ENCODE measurements around the gene PRELID3B. TPM values are rescaled to one million over a fixed set of nuclear protein-coding genes. Genes with fewer than 3 reads are reported as not detected.

Gene PRELID3B
- total RNA-seq, 1 experiment from 2014 or later = 52.6 TPM

DNA sequence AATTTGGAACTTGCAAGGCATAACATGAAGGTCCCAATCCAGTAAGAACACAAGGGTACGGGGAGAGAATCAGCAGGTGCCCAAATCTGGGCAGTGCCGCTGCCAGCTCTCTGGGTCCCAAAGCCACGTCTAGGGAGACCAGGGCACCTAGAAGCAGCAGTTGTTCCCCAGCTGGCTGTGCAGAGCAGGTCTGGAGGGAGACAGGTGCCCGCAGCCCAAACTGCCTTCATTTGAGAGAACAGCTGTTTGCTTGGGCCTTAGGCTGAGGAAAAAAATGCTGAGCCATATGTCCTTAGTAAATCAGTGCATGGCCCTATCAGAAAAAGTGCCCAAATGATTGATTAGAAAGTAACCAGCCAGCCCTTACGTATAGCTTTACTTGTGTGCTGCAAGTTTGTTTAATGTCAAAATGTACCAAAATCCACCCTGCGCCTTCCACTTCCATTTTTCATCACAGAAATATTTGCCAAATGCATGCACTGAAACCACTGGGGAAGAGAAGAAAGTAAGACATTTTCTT lies 9.1 kb upstream of the PRELID3B start:
- WGBS (ENCODE audit: extremely low coverage, insufficient read length, low lambda C conversion rate) = no CpG with 5 or more reads among the region's 6 CpGs
- Histone ChIP-seq H3K14ac (ENCODE audit: insufficient read depth, low read length) (no peak overlapping the region), H4K5ac (ENCODE audit: insufficient read length, low read depth, low read length) (no peak overlapping the region), H3K23ac (ENCODE audit: insufficient read length, low read depth, low read length) (no peak overlapping the region), H2AFZ (ENCODE audit: low read length) (no peak overlapping the region), H3K79me1 (ENCODE audit: insufficient read depth, low read depth, low read length, poor library complexity, severe bottlenecking) (no peaks in the 10 kb centered on the region), H3K27ac (ENCODE audit: insufficient read length, low read depth, low read length) (no peak overlapping the region), H3K9me3 (ENCODE audit: control insufficient read depth, low read depth, low read length) (no peaks in the 10 kb centered on the region), H4K20me1 (ENCODE audit: control insufficient read depth, insufficient read depth, insufficient read length) (no peaks in the 10 kb centered on the region), H4K91ac (ENCODE audit: insufficient read length, low read depth, low read length) (no peak overlapping the region), H3K27me3 (ENCODE audit: insufficient read depth, low read length) (no peaks in the 10 kb centered on the region), H2BK5ac (ENCODE audit: insufficient read length, low read length) (no peak overlapping the region), H3K18ac (ENCODE audit: insufficient read length, low read depth, low read length) (no peak overlapping the region), H3K79me2 (ENCODE audit: insufficient read depth, low read length) (no peaks in the 10 kb centered on the region), H3K4me1 (ENCODE audit: insufficient read depth, low read length) (0 out of 2 replicates have a peak, but pooled peaks cover 2% of the 10 kb centered on the region), H2AK5ac (ENCODE audit: insufficient read length, low read length) (no peak overlapping the region), H3K56ac (ENCODE audit: insufficient read length, low read depth, low read length) (no peak overlapping the region), H3K9ac (ENCODE audit: extremely low read depth, insufficient read length, low read length) (no peak overlapping the region), H4K8ac (replicated peaks; ENCODE audit: insufficient read length, low read depth, low read length) (no peak overlapping the region), H3K4ac (ENCODE audit: low read depth, low read length) (no peak overlapping the region), H3T11ph (ENCODE audit: low read length) (no peak overlapping the region), H2BK120ac (ENCODE audit: low read depth, low read length, poor library complexity, severe bottlenecking) (no peak overlapping the region), H2BK20ac (ENCODE audit: low read depth, low read length, poor library complexity, severe bottlenecking) (no peak overlapping the region), H2BK15ac (ENCODE audit: low read depth, low read length) (no peak overlapping the region), H2BK12ac (ENCODE audit: insufficient read length, low read depth, low read length) (no peak overlapping the region), H3K23me2 (ENCODE audit: insufficient read length, low read depth, low read length, poor library complexity, severe bottlenecking) (no peaks in the 10 kb centered on the region), H3K4me2 (ENCODE audit: insufficient read depth, insufficient read length, low read length) (no peak overlapping the region)
- Mint-ChIP-seq H3K36me3 (ENCODE audit: insufficient read depth in 1 of 3, low read depth in 3 of 3) (no peaks in the 10 kb centered on the region), H3K4me1 (no peaks in the 10 kb centered on the region), H3K27ac (no peak overlapping the region), H3K27me3 (ENCODE audit: low read depth) (peaks cover 36% of the 10 kb centered on the region), H3K9me3 (no peaks in the 10 kb centered on the region), H3K4me3 (no peak overlapping the region)
- DNase-seq = no peak
- TF ChIP-seq, protein P1, sequence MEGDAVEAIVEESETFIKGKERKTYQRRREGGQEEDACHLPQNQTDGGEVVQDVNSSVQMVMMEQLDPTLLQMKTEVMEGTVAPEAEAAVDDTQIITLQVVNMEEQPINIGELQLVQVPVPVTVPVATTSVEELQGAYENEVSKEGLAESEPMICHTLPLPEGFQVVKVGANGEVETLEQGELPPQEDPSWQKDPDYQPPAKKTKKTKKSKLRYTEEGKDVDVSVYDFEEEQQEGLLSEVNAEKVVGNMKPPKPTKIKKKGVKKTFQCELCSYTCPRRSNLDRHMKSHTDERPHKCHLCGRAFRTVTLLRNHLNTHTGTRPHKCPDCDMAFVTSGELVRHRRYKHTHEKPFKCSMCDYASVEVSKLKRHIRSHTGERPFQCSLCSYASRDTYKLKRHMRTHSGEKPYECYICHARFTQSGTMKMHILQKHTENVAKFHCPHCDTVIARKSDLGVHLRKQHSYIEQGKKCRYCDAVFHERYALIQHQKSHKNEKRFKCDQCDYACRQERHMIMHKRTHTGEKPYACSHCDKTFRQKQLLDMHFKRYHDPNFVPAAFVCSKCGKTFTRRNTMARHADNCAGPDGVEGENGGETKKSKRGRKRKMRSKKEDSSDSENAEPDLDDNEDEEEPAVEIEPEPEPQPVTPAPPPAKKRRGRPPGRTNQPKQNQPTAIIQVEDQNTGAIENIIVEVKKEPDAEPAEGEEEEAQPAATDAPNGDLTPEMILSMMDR (conservative IDR thresholded peaks at IDR 0.05) = no peak
